ENCODE data around the gene HDAC11. TPM values are rescaled to one million over a fixed set of nuclear protein-coding genes. Genes with fewer than 3 reads are reported as not detected.

HDAC11 gene
- total and polyA plus RNA-seq, 2 of the 4 experiments (the other 2 are of a cell fraction): 9.1 to 11.4 TPM

DNA sequence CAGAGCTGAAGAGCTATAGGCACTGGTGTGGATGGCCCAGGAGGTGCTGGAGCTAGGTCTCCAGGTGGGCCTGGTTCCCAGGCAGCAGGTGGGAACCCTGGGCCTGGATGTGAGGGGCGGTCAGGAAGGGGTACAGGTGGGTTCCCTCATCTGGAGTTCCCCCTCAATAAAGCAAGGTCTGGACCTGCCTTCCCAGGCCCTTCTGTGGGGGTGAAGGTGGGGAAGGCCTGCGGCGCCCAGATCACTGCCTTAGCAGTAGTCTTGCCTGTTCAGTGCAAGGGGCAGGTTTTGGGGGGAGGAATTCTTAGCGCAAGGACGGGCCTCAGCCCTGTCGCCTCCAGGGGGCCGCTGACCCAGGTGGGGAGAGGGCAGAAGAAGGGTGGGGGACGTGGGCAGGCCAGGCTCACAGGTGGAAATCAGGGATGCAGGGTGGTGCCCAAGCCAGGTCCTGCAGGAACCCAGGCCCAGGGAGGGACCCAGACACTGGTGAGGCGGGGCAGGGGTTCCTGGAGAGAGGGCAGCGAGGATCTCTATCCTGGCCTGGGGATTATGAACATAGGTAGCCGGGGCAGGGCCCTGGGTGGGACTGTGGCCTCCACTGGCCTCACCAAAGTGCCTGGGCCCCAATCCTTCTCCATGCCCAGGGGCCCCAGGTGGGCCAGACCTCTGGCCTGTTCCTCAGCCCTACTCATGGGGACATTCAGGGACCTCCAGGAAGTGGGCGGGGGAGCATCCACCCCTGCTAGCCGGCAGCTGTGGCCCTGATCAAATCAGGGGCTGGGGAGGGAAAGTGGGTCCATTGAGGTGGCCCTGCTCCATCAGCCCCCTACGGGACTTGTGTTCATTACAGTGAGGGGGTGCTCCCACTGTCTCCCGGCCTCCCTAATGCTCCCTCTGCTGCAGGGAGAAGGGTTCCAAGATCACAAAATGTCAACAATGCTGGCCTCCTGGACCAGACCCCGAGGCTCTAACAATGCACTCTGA lies 25.3 kb downstream of the HDAC11 start:
- H2AFZ ChIP-seq (replicated peaks; ENCODE audit: low read length, poor library complexity): no peak overlapping the region
- H4K5ac ChIP-seq (ENCODE audit: low read depth, low read length): no peak overlapping the region
- no peak overlapping the region for H2BK120ac ChIP-seq (ENCODE audit: low read depth, low read length)
- H3K4ac ChIP-seq (ENCODE audit: low read depth, low read length): no peak overlapping the region
- ChIA-PET CTCF (interaction anchor here (1.4 to 1.6 kb wide), 2 partner anchors 142 to 143 kb away, joined by 4 read pairs; no protein-coding TSS in a partner anchor), POLR2A (ENCODE audit: unreplicated experiment) (no interaction called here)
- H4K91ac ChIP-seq (ENCODE audit: insufficient read depth, low read depth, low read length): no peak overlapping the region
- dilution Hi-C loops (cut with HindIII; ENCODE audit: low sequenced_read_pairs, unreplicated experiment): no loop called here
- H2BK15ac ChIP-seq (ENCODE audit: low read depth, low read length): no peak overlapping the region
- no TSS peak for BruUV-seq (replicated peaks)
- peaks cover 10% of the 10 kb centered on the region for H3K4me1 ChIP-seq (ENCODE audit: control insufficient read depth, insufficient read depth, low read length)
- intact Hi-C loops (cut with micrococcal nuclease): no loop called here
- H4K8ac ChIP-seq (ENCODE audit: low read depth in 2 of 2, low read length in 2 of 2): no peak overlapping the region; a peak in 1 of 4 replicates
- H3K9ac ChIP-seq (ENCODE audit: low read depth, low read length): no peak overlapping the region
- H2BK20ac ChIP-seq (ENCODE audit: low read depth, low read length): no peak overlapping the region
- H3K9me3 ChIP-seq (ENCODE audit: control insufficient read depth, insufficient read depth, low read length): no peaks in the 10 kb centered on the region
- H3K23ac ChIP-seq (ENCODE audit: low read depth, low read length): no peak overlapping the region
- H3K4me2 ChIP-seq (ENCODE audit: low read depth, low read length): no peak overlapping the region
- no peak overlapping the region for H3K27ac ChIP-seq (ENCODE audit: insufficient read depth, low read length)
- H3K27me3 ChIP-seq (ENCODE audit: control insufficient read depth, insufficient read depth, low read length): no peaks in the 10 kb centered on the region
- no peaks in the 10 kb centered on the region for H3K79me1 ChIP-seq (ENCODE audit: low read depth in 1 of 2, low read length in 2 of 2)
- in situ Hi-C loops (cut with MboI; ENCODE audit: low sequenced_read_pairs): no loop called here
- peaks cover 9% of the 10 kb centered on the region; the same call in 1 of the 2 replicates for H3K9me1 ChIP-seq (ENCODE audit: insufficient read depth, low read length)
- H3K18ac ChIP-seq (ENCODE audit: low read depth, low read length): no peak overlapping the region
- 89% methylated on average over 5 of the region's 16 CpGs; no CpG with 5 or more reads in 1 of the 2 experiments for WGBS, 2 experiments (ENCODE audit: extremely low coverage in 2 of 2, insufficient read length in 1 of 2)
- no peak overlapping the region for H2AK9ac ChIP-seq (replicated peaks; ENCODE audit: low read depth, low read length, poor library complexity)
- no peak for DNase-seq
- no peak overlapping the region for H2AK5ac ChIP-seq (ENCODE audit: low read depth, low read length)
- H3K36me3 ChIP-seq (ENCODE audit: control insufficient read depth, insufficient read depth, low read length): no peaks in the 10 kb centered on the region
- H4K20me1 ChIP-seq (ENCODE audit: insufficient read depth, low read length): no peaks in the 10 kb centered on the region
- H3K4me3 ChIP-seq (ENCODE audit: insufficient read depth, low read depth, low read length): no peak overlapping the region
- no peak overlapping the region for H2BK5ac ChIP-seq (ENCODE audit: low read depth, low read length, poor library complexity, severe bottlenecking)
- H3K14ac ChIP-seq (replicated peaks; ENCODE audit: low read depth, low read length): no peak overlapping the region
- no peak for ATAC-seq (ENCODE audit: low read depth)
- H3K56ac ChIP-seq (ENCODE audit: extremely low read depth, insufficient read depth, low read length): no peak overlapping the region
- no peak for TF ChIP-seq RCOR1 (IDR thresholded peaks at IDR 0.05; ENCODE audit: insufficient replicate concordance, low read length)
- TF ChIP-seq CEBPB (IDR thresholded peaks at IDR 0.05; ENCODE audit: low read depth, low read length): no peak
- no peak for TF ChIP-seq POLR2A (IDR thresholded peaks at IDR 0.05; ENCODE audit: low read depth, low read length)
- TF ChIP-seq MAZ (IDR thresholded peaks at IDR 0.05; ENCODE audit: borderline replicate concordance, low read depth, low read length): no peak
- no peak for TF ChIP-seq CHD1 (IDR thresholded peaks at IDR 0.05; ENCODE audit: low read depth, low read length)
- TF ChIP-seq, protein P1, sequence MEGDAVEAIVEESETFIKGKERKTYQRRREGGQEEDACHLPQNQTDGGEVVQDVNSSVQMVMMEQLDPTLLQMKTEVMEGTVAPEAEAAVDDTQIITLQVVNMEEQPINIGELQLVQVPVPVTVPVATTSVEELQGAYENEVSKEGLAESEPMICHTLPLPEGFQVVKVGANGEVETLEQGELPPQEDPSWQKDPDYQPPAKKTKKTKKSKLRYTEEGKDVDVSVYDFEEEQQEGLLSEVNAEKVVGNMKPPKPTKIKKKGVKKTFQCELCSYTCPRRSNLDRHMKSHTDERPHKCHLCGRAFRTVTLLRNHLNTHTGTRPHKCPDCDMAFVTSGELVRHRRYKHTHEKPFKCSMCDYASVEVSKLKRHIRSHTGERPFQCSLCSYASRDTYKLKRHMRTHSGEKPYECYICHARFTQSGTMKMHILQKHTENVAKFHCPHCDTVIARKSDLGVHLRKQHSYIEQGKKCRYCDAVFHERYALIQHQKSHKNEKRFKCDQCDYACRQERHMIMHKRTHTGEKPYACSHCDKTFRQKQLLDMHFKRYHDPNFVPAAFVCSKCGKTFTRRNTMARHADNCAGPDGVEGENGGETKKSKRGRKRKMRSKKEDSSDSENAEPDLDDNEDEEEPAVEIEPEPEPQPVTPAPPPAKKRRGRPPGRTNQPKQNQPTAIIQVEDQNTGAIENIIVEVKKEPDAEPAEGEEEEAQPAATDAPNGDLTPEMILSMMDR (conservative IDR thresholded peaks at IDR 0.05; ENCODE audit: low read depth, low read length): no peak
- no peak for TF ChIP-seq BHLHE40 (IDR thresholded peaks at IDR 0.05; ENCODE audit: low read depth, low read length)
- TF ChIP-seq, protein P2, sequence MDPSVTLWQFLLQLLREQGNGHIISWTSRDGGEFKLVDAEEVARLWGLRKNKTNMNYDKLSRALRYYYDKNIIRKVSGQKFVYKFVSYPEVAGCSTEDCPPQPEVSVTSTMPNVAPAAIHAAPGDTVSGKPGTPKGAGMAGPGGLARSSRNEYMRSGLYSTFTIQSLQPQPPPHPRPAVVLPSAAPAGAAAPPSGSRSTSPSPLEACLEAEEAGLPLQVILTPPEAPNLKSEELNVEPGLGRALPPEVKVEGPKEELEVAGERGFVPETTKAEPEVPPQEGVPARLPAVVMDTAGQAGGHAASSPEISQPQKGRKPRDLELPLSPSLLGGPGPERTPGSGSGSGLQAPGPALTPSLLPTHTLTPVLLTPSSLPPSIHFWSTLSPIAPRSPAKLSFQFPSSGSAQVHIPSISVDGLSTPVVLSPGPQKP (IDR thresholded peaks at IDR 0.05; ENCODE audit: borderline replicate concordance, low read depth, low read length): no peak
- no peak for TF ChIP-seq MAFK (IDR thresholded peaks at IDR 0.05; ENCODE audit: low read depth, low read length)
- TF ChIP-seq, protein P3, sequence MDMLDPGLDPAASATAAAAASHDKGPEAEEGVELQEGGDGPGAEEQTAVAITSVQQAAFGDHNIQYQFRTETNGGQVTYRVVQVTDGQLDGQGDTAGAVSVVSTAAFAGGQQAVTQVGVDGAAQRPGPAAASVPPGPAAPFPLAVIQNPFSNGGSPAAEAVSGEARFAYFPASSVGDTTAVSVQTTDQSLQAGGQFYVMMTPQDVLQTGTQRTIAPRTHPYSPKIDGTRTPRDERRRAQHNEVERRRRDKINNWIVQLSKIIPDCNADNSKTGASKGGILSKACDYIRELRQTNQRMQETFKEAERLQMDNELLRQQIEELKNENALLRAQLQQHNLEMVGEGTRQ (IDR thresholded peaks at IDR 0.05; ENCODE audit: low read depth, low read length): no peak
- TF ChIP-seq MXI1 (IDR thresholded peaks at IDR 0.05; ENCODE audit: borderline replicate concordance, low read depth, low read length): no peak
- TF ChIP-seq RFX5 (IDR thresholded peaks at IDR 0.05; ENCODE audit: low read depth, low read length): no peak
- no peak for TF ChIP-seq RAD21 (IDR thresholded peaks at IDR 0.05; ENCODE audit: low read length)
- no peak for TF ChIP-seq SMC3 (IDR thresholded peaks at IDR 0.05; ENCODE audit: low read depth, low read length)

Measured in IMR-90 (cell line).